Nephron progenitor cell (in vitro differentiated cells): Measurements from ENCODE around the gene OTX1.

Source experiments
- DNase-seq: peaks from one replicate; pipeline ENCODE4 v3.0.0; 2021
- H3K27ac Mint-ChIP-seq: 2 replicates; pipeline ENCODE4 v1.8.0; 2021; ENCODE audit warnings: mild to moderate bottlenecking, moderate library complexity, mixed read lengths
- H3K27me3 Mint-ChIP-seq: 2 replicates; pipeline ENCODE4 v1.8.0; 2021; ENCODE audit warnings: mild to moderate bottlenecking, low read depth, mixed read lengths; ENCODE audit not compliant: poor library complexity
- H3K36me3 Mint-ChIP-seq: 2 replicates; pipeline ENCODE4 v1.8.0; 2021; ENCODE audit warnings: low read depth, mixed read lengths
- H3K4me1 Mint-ChIP-seq: 2 replicates; pipeline ENCODE4 v1.8.0; 2021; ENCODE audit warnings: mixed read lengths
- H3K4me3 Mint-ChIP-seq: 2 replicates; pipeline ENCODE4 v1.8.0; 2021; ENCODE audit warnings: mild to moderate bottlenecking, moderate library complexity, mixed read lengths
- H3K9me3 Mint-ChIP-seq: 2 replicates; pipeline ENCODE4 v1.8.0; 2021; ENCODE audit warnings: mild to moderate bottlenecking, moderate library complexity, mixed read lengths
- TF ChIP-seq, protein P1 (sequence below): fragments of 200-600 bp; sonication (generic); IDR thresholded peaks from 2 replicates; pipeline ENCODE4 v1.5.0; 2021; ENCODE audit warnings: antibody characterized with exemption

OTX1 gene

GRCh38 chr2:63050334-63051041 lies at the start of gene OTX1:
OTX1 (plus strand) TSS chr2:63050830; CDS start chr2:63052991, 2,161 bp downstream.
- Mint-ChIP-seq H3K4me3 (peak within 1 kb of the TSS; percentile 78), H3K4me1 (peaks cover 36% of the 10 kb centered on the region), H3K9me3 (peaks cover 3% of the 10 kb centered on the region), H3K36me3 (peaks cover 6% of the 10 kb centered on the region), H3K27me3 (peaks cover 97% of the 10 kb centered on the region), H3K27ac (no peak within 1 kb of the TSS)
- TF ChIP-seq, protein P1, sequence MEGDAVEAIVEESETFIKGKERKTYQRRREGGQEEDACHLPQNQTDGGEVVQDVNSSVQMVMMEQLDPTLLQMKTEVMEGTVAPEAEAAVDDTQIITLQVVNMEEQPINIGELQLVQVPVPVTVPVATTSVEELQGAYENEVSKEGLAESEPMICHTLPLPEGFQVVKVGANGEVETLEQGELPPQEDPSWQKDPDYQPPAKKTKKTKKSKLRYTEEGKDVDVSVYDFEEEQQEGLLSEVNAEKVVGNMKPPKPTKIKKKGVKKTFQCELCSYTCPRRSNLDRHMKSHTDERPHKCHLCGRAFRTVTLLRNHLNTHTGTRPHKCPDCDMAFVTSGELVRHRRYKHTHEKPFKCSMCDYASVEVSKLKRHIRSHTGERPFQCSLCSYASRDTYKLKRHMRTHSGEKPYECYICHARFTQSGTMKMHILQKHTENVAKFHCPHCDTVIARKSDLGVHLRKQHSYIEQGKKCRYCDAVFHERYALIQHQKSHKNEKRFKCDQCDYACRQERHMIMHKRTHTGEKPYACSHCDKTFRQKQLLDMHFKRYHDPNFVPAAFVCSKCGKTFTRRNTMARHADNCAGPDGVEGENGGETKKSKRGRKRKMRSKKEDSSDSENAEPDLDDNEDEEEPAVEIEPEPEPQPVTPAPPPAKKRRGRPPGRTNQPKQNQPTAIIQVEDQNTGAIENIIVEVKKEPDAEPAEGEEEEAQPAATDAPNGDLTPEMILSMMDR: no peak
- peak; percentile 69 for DNase-seq

GRCh38 chr2:63001576-63001975 lies 49.1 kb upstream of the OTX1 start:
- TF ChIP-seq, protein P1: no peak
- H3K9me3 Mint-ChIP-seq: no peaks in the 10 kb centered on the region
- H3K27me3 Mint-ChIP-seq: no peaks in the 10 kb centered on the region
- H3K4me3 Mint-ChIP-seq: no peak overlapping the region
- no peak for DNase-seq
- no peak overlapping the region for H3K27ac Mint-ChIP-seq
- no peaks in the 10 kb centered on the region for H3K4me1 Mint-ChIP-seq
- H3K36me3 Mint-ChIP-seq: peaks cover 11% of the 10 kb centered on the region

GRCh38 chr2:63003351-63003750 lies 47.3 kb upstream of the OTX1 start:
- Mint-ChIP-seq H3K9me3 (no peaks in the 10 kb centered on the region), H3K27me3 (no peaks in the 10 kb centered on the region), H3K27ac (no peak overlapping the region), H3K4me1 (no peaks in the 10 kb centered on the region), H3K36me3 (peaks cover 5% of the 10 kb centered on the region), H3K4me3 (no peak overlapping the region)
- no peak for DNase-seq
- TF ChIP-seq, protein P1: no peak

- TF ChIP-seq, protein P1: no peak
- H3K27ac Mint-ChIP-seq: no peak overlapping the region
- DNase-seq: no peak
Measured at GRCh38 chr2:63007813-63008458, 42.7 kb upstream of the OTX1 start.

DNA sequence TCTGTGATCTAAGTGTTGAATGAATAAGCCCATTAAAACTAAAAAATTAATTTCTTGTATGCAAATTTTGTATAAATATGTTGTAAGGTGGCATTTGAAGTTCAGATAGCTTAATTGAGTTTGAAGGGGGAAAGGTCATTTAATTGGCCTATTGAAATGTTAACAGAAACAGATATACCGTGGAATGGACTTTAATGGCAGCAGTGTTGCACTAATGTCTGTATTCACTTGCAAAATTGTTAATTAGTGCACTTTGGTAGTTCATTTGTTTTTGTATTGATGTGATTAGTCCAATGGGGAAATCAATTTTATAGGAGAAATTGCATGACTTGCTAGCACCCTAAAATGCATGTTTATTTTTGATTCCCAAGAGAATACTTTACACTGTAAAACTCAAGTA lies 41.8 kb upstream of the OTX1 start:
- DNase-seq: no peak
- H3K4me1 Mint-ChIP-seq: no peaks in the 10 kb centered on the region
- no peak overlapping the region for H3K27ac Mint-ChIP-seq
- no peak overlapping the region for H3K4me3 Mint-ChIP-seq
- TF ChIP-seq, protein P1: no peak
- H3K36me3 Mint-ChIP-seq: peaks cover 6% of the 10 kb centered on the region
- H3K27me3 Mint-ChIP-seq: no peaks in the 10 kb centered on the region
- no peaks in the 10 kb centered on the region for H3K9me3 Mint-ChIP-seq

More at GRCh38 chr2:63007813-63008458, 42.7 kb upstream of the OTX1 start:
- Mint-ChIP-seq H3K4me3 (no peak overlapping the region), H3K9me3 (no peaks in the 10 kb centered on the region), H3K4me1 (no peaks in the 10 kb centered on the region), H3K36me3 (no peaks in the 10 kb centered on the region), H3K27me3 (no peaks in the 10 kb centered on the region)
